IPS DF 19.7 (cell line): ENCODE data around the gene TAF4B.
"Not testable (repeated sequence)": the region's sequence is repeated elsewhere in the genome, so short reads cannot be mapped to it uniquely, and the experiment has no call there.

Experiments used
- DNase-seq: peaks from one replicate; pipeline ENCODE4 v3.0.0-alpha.2; 2013; ENCODE audit warnings: low read depth, low spot score

TAF4B gene

GRCh38 chr18:26307161-26307773 lies 81.0 kb downstream of the TAF4B start:
- DNase-seq = no peak

GRCh38 chr18:26309281-26309680 lies 83.0 kb downstream of the TAF4B start:
- DNase-seq = no peak

- DNase-seq = no peak
These were observed 86.0 kb downstream of the TAF4B start for GRCh38 chr18:26312199-26312598.

- no peak for DNase-seq
These were observed 91.2 kb downstream of the TAF4B start for GRCh38 chr18:26317398-26317797.

- DNase-seq = no peak
These were observed 94.4 kb downstream of the TAF4B start for GRCh38 chr18:26320686-26321085.

GRCh38 chr18:26322890-26323653 lies 96.8 kb downstream of the TAF4B start:
- no peak for DNase-seq

- DNase-seq = no peak
These were observed 99.5 kb downstream of the TAF4B start for GRCh38 chr18:26325771-26326170.

- DNase-seq = no peak
These were observed 100.8 kb downstream of the TAF4B start for GRCh38 chr18:26327062-26327461.

- no peak for DNase-seq
These were observed 106.7 kb downstream of the TAF4B start for GRCh38 chr18:26332991-26333390.

- DNase-seq = no peak
These were observed 108.9 kb downstream of the TAF4B start for GRCh38 chr18:26335156-26335555.

GRCh38 chr18:26335571-26336487 lies 109.6 kb downstream of the TAF4B start:
- no peak for DNase-seq

- DNase-seq = no peak
These were observed 110.3 kb downstream of the TAF4B start for GRCh38 chr18:26336572-26336971.

GRCh38 chr18:26342646-26343045 lies 116.4 kb downstream of the TAF4B start:
- no peak for DNase-seq

GRCh38 chr18:26350961-26351360 lies 124.7 kb downstream of the TAF4B start:
- no peak for DNase-seq

GRCh38 chr18:26356045-26356785 lies 130.0 kb downstream of the TAF4B start:
- no peak for DNase-seq

GRCh38 chr18:26357960-26358359 lies 131.7 kb downstream of the TAF4B start:
- DNase-seq = no peak

GRCh38 chr18:26362021-26362420 lies 135.8 kb downstream of the TAF4B start:
- no peak for DNase-seq

- DNase-seq = no peak
These were observed 141.2 kb downstream of the TAF4B start for GRCh38 chr18:26367425-26367824.

GRCh38 chr18:26370037-26370436 lies 143.8 kb downstream of the TAF4B start:
- no peak for DNase-seq

GRCh38 chr18:26376105-26376504 lies 149.9 kb downstream of the TAF4B start:
- no peak for DNase-seq

- DNase-seq = no peak
These were observed 152.5 kb downstream of the TAF4B start for GRCh38 chr18:26378701-26379100.

GRCh38 chr18:26381555-26381954 lies 155.3 kb downstream of the TAF4B start:
- DNase-seq = not testable (repeated sequence)
